Psoas muscle (tissue), 8 donors: ENCODE results near the gene CENPE. TPM values are rescaled to one million over a fixed set of nuclear protein-coding genes. Genes with fewer than 3 reads are reported as not detected.

Experiments
- ATAC-seq, 4 donors: fragments of 200-7000 bp; cut with Tn5 transposase; one replicate each; pipeline ENCODE4 v1.9.1; 2020; ENCODE audit warnings: moderate library complexity in 3 of 4, mild to moderate bottlenecking in 2 of 4
- DNase-seq, 2 donors: peaks; one replicate each; pipeline ENCODE4 v3.0.0-alpha.2; 2020
- H3K27ac ChIP-seq: fragments of 200-600 bp; one replicate; pipeline ENCODE4 v1.8.0; 2022
- H3K27me3 ChIP-seq, 3 donors: fragments of 200-600 bp in 1 of 3; one replicate each; pipeline versions ENCODE4 v1.6.1 to v1.8.0; 2013 to 2022; ENCODE audit warnings: low read length in 2 of 3, mild to moderate bottlenecking in 2 of 3, moderate library complexity in 1 of 3; ENCODE audit not compliant: insufficient read depth in 3 of 3
- H3K36me3 ChIP-seq, 2 donors: fragments of 200-600 bp in 1 of 2; one replicate each; pipeline versions ENCODE4 v1.6.1 to v1.8.0; 2013 to 2022; ENCODE audit warnings: low read depth in 1 of 2, mild to moderate bottlenecking in 1 of 2, moderate library complexity in 1 of 2; ENCODE audit not compliant: insufficient read depth in 1 of 2
- H3K4me1 ChIP-seq: fragments of 200-600 bp; one replicate; pipeline ENCODE4 v1.8.0; 2022
- H3K4me3 ChIP-seq: fragments of 200-600 bp; one replicate; pipeline ENCODE4 v1.8.0; 2022; ENCODE audit warnings: mild to moderate bottlenecking
- H3K9me3 ChIP-seq: fragments of 200-600 bp; one replicate; pipeline ENCODE4 v1.8.0; 2022
- WGBS, 3 donors: extraction: QIAGEN DNeasy Blood & Tissue Kit; methylation state at CpG; one replicate each; pipeline versions ENCODE4 v1.1.6 to v1.1.7; 2013; 5-methylcytosine and 5-hydroxymethylcytosine counted together
- intact Hi-C, 2 donors: fragments of 100-400 bp; cut with DNase I; formaldehyde crosslinking; loops; one replicate each; pipeline versions ENCODE4 v1.11.0 to v1.14.2; 2022
- polyA plus RNA-seq, 3 donors: library from polyadenylated mRNA; stranded (reverse); fragments of 200-250 nt; gene quantifications; one replicate each; pipeline ENCODE4 v1.2.3, GENCODE V29; 2013
- total RNA-seq, 4 donors: library from RNA; stranded (reverse); fragmentation: NEBNext Ultra II Directional in 2 of 4; extraction: Animal tissue kit (Norgen Biotek cat#: 25700) in 2 of 4; gene quantifications; one replicate each; pipeline versions ENCODE4 v1.2.1 to v1.2.4, GENCODE V29; 2021 to 2023
- TF ChIP-seq, protein P1 (sequence below): fragments of 200-600 bp; IDR thresholded peaks from one replicate; pipeline ENCODE4 v1.8.0; 2022; ENCODE audit warnings: antibody characterized with exemption
- donor health status: healthy with polysubstance abuse.
- donor health status: DM: no; HTN: no; CAD: no; lungs with moderate emphysema.
- donor health status: Bipolar disorder and iron deficiency.
- donor health status: healthy.
- donor health status: DM: yes; HTN: yes; CAD: no.
- donor health status: DM: no; HTN: no; CAD: no.
- donor health status: DM: no; HTN: no; CAD: no.
- donor health status: DM: yes; HTN: yes; CAD: no.

The CENPE gene
- total and polyA plus RNA-seq, 7 donors = 0.07 to 0.60 (median 0.25) TPM

DNA sequence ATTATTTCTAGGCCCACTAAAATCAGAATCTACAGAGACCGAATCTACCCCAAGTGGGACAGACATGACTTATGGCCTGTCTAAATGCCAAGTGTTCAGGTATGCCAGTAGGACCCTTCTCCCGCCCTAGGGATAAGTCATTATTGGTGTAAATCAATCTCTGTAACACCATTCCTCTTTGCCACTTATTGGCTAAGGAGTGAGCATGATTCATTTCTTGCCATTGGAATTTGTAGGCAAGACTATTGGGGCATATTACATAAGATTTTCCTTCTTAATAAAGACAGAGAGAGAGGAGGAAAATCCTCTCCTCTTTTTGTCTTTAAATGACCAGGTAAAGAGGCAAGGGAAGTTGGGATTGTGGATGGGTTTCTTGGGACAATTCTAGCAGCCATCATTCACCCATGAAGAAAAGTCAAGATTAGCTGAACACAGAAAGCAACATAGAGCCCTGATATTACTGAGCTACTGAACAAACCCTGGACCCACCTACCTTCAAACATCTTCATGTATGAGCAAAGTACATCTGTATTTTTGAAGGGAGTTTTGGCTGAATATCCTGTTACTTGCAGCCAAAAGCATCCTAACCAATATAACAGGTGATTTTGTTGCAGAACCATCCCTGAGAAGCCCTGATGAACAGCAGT, 124.2 kb downstream of the CENPE start:
- intact Hi-C loops = no loop called here
- Histone ChIP-seq H3K4me3 (no peak overlapping the region), H3K9me3 (no peaks in the 10 kb centered on the region), H3K36me3 (no peaks in the 10 kb centered on the region), H3K27me3 (no peaks in the 10 kb centered on the region), H3K27ac (no peak overlapping the region), H3K4me1 (no peaks in the 10 kb centered on the region)
- TF ChIP-seq, protein P1, sequence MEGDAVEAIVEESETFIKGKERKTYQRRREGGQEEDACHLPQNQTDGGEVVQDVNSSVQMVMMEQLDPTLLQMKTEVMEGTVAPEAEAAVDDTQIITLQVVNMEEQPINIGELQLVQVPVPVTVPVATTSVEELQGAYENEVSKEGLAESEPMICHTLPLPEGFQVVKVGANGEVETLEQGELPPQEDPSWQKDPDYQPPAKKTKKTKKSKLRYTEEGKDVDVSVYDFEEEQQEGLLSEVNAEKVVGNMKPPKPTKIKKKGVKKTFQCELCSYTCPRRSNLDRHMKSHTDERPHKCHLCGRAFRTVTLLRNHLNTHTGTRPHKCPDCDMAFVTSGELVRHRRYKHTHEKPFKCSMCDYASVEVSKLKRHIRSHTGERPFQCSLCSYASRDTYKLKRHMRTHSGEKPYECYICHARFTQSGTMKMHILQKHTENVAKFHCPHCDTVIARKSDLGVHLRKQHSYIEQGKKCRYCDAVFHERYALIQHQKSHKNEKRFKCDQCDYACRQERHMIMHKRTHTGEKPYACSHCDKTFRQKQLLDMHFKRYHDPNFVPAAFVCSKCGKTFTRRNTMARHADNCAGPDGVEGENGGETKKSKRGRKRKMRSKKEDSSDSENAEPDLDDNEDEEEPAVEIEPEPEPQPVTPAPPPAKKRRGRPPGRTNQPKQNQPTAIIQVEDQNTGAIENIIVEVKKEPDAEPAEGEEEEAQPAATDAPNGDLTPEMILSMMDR = no peak
- no peak for DNase-seq
- ATAC-seq = no peak
- 90 to 96% (median 96%) methylated on average over 2 of the region's 2 CpGs for WGBS, 3 donors

DNA sequence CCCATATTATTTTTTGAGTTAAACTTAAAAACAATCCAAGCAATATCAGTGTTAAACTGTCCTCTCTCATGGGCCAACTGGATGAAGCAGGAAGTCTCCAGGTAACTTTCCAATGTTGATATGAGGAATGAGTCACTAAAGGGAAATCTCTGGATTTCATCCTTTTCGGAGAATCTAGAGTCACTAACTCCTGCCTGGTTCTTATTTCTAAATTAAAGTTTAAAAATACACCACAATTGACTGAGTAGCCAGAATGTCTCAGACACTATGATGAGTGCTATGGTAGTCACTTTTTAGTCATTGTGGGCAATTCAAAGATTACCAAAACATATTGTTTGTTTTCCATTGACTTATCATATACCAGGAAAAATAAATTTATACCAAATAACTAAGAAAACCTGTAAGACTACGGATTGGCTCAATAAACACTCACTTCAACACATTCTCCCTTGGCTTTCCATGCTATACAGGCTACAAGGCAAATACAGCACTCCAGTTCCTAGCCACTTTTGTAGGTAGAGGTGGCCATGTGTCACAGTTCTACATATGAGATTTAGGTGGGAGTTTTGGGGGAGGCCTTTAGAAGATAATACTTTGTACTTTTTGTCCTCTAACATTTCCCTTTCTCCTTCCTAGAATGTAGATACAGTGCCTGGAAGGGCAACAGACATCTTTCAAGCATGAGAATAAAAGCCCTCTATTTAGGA, 130.1 kb downstream of the CENPE start:
- DNase-seq = no peak
- 91 to 96% (median 94%) methylated on average over 2 of the region's 2 CpGs for WGBS, 3 donors
- no peaks in the 10 kb centered on the region for H3K4me1 ChIP-seq
- no peaks in the 10 kb centered on the region for H3K9me3 ChIP-seq
- no peak overlapping the region for H3K27ac ChIP-seq
- TF ChIP-seq, protein P1 = no peak
- intact Hi-C loops = loop anchor here in 1 of 2 donors (5.0 kb wide), 1 partner anchor 46 kb away; no protein-coding TSS in a partner anchor
- no peak overlapping the region for H3K4me3 ChIP-seq
- H3K27me3 ChIP-seq = no peaks in the 10 kb centered on the region
- ATAC-seq = no peak
- H3K36me3 ChIP-seq = peaks cover 0 to 10% of the 10 kb centered on the region in 2 donors

DNA sequence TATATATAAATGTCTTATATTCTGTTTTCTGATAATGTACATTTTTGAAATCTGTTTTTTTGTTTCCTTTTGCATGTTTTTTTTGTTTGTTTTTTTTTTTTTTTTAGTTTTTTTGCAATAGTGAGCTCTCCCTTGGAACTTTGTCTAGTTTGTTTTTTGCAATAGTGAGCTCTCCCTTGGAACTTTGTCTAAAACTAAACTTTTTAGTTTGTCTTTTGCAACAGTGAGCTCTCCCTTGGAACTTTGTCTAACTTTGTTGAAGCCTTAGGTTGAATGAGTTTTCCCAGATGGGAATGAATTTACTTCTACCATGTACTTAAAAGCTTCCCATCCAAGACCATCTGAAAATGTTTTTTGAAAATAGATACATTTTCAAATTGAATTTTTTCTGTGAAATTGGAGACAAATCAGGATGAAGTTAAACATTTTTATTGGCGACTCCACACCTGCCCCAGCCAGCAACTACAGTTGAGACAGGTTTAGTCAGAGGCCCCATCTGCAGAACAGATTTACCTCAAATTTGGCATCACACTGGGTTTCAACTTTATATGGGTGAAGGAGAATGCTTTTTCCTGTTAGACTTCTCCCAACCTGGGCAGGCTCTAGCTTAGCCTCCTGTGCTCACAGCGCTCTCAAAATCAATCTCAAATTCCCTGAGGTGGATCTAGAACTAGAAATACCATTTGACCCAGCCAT, 137.5 kb downstream of the CENPE start:
- H3K4me1 ChIP-seq = no peaks in the 10 kb centered on the region
- H3K4me3 ChIP-seq = no peak overlapping the region
- 96 to 99% (median 98%) methylated on average over 2 of the region's 2 CpGs for WGBS, 3 donors
- H3K27me3 ChIP-seq = no peaks in the 10 kb centered on the region
- TF ChIP-seq, protein P1 = no peak
- no peak overlapping the region for H3K27ac ChIP-seq
- peaks cover 0 to 5% of the 10 kb centered on the region in 2 donors for H3K36me3 ChIP-seq
- no peak for ATAC-seq
- intact Hi-C loops = no loop called here
- H3K9me3 ChIP-seq = no peaks in the 10 kb centered on the region
- DNase-seq = no peak

Other genes with a start within 250 kb of the CENPE start
- gene SLC9B1, start 178.6 kb downstream of the CENPE start, total RNA-seq = 1 to 10 TPM in 1 of 4 donors, not detected in 3; 1.6 TPM
- 1 to 10 TPM in 1 of 3 donors, under 1 TPM in 2; 0.06 to 1.4 (median 0.37) TPM for gene SLC9B1, start 178.6 kb downstream of the CENPE start, polyA plus RNA-seq
- gene SLC9B2, start 121.6 kb downstream of the CENPE start, total RNA-seq = 1 to 10 TPM; 2.7 to 8.6 (median 5.5) TPM
- gene SLC9B2, start 121.6 kb downstream of the CENPE start, polyA plus RNA-seq = 1 to 10 TPM; 3.4 to 6.0 (median 4.2) TPM
- 10 to 100 TPM; 11.6 to 16.5 (median 14.3) TPM for gene BDH2, start 98.5 kb downstream of the CENPE start, total RNA-seq
- 10 to 100 TPM; 11.2 to 18.1 (median 17.4) TPM for gene BDH2, start 98.5 kb downstream of the CENPE start, polyA plus RNA-seq